Measurements from ENCODE around the gene CMYA5. TPM values are rescaled to one million over a fixed set of nuclear protein-coding genes. Genes with fewer than 3 reads are reported as not detected.

CMYA5 gene
- total and polyA plus RNA-seq, 2 experiments from 2014 or later, result 1.1 to 3.5 TPM

DNA sequence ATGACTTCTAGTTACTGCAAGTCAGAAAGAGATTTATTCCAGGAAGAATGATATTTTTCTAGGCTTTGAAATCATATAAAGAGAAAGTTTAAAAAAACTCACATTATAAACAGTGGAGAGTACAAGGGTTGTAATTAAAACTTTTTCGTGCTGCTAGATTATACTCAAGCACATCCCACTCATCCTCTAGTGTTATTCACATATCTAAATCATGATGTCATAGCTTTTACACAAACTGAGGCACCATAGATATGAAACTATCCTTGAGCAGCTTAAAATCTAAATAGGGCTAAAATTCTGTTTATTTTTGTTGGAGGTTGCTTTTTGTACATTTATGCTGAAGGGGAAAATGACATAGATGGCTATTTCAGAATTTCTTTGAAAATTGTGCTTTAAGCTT lies 47.4 kb upstream of the CMYA5 start:
- no peak overlapping the region for H3K4me2 ChIP-seq

DNA sequence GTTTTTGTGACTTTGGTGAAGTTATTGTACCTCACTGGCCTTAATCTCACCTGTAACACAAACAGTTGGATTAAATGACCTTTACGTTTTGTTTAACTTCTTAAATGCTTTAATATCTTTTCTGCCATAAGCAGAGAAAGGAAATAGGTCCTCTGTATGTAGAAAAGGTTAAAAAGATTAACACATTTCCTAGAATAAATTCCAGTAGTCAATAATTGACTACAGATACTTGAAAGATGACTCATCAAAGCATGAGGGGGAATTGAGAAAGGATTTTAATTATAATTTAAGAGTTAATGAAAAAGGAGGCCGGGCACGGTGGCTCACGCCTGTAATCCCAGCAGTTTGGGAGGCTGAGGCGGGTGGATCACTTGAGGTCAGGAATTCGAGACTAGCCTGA lies 35.8 kb upstream of the CMYA5 start:
- H3K9me2 ChIP-seq (replicated peaks; ENCODE audit: insufficient read depth), result no peaks in the 10 kb centered on the region
- H3K4me2 ChIP-seq, result no peak overlapping the region
- DNase-seq (ENCODE audit: low spot score), result no peak
- H3K4me1 ChIP-seq (ENCODE audit: insufficient read depth), result no peaks in the 10 kb centered on the region
- 90% methylated on average over 6 of the region's 6 CpGs for WGBS (ENCODE audit: low lambda C conversion rate, missing lambda C conversion rate)
- no peaks in the 10 kb centered on the region for H3K36me3 ChIP-seq (replicated peaks; ENCODE audit: insufficient read depth, low read depth)
- H3K27me3 ChIP-seq, result no peaks in the 10 kb centered on the region
- no peaks in the 10 kb centered on the region for H4K20me1 ChIP-seq (ENCODE audit: insufficient read depth, poor library complexity, severe bottlenecking)
- H3K27ac ChIP-seq, result no peak overlapping the region
- H2AFZ ChIP-seq, result no peak overlapping the region
- no peak overlapping the region for H3K4me3 ChIP-seq
- TF ChIP-seq, protein P1, sequence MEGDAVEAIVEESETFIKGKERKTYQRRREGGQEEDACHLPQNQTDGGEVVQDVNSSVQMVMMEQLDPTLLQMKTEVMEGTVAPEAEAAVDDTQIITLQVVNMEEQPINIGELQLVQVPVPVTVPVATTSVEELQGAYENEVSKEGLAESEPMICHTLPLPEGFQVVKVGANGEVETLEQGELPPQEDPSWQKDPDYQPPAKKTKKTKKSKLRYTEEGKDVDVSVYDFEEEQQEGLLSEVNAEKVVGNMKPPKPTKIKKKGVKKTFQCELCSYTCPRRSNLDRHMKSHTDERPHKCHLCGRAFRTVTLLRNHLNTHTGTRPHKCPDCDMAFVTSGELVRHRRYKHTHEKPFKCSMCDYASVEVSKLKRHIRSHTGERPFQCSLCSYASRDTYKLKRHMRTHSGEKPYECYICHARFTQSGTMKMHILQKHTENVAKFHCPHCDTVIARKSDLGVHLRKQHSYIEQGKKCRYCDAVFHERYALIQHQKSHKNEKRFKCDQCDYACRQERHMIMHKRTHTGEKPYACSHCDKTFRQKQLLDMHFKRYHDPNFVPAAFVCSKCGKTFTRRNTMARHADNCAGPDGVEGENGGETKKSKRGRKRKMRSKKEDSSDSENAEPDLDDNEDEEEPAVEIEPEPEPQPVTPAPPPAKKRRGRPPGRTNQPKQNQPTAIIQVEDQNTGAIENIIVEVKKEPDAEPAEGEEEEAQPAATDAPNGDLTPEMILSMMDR (IDR thresholded peaks at IDR 0.05; ENCODE audit: poor library complexity), result no peak
- TF ChIP-seq EZH2 (IDR thresholded peaks at IDR 0.05; ENCODE audit: borderline replicate concordance), result no peak
- TF ChIP-seq EZH2phosphoT487 (IDR thresholded peaks at IDR 0.05; ENCODE audit: low read depth, severe bottlenecking, unreplicated experiment), result no peak
- H3K79me2 ChIP-seq, result no peaks in the 10 kb centered on the region
- no peaks in the 10 kb centered on the region for H3K9me3 ChIP-seq (ENCODE audit: low read depth)

More for the DNA sequence above, 47.4 kb upstream of the CMYA5 start:
- Histone ChIP-seq H2AFZ (no peak overlapping the region), H3K9me2 (replicated peaks; ENCODE audit: insufficient read depth) (no peaks in the 10 kb centered on the region), H3K27me3 (no peaks in the 10 kb centered on the region), H3K27ac (no peak overlapping the region), H3K79me2 (peaks cover 8% of the 10 kb centered on the region), H3K36me3 (replicated peaks; ENCODE audit: insufficient read depth, low read depth) (no peaks in the 10 kb centered on the region), H3K9me3 (ENCODE audit: low read depth) (no peaks in the 10 kb centered on the region), H4K20me1 (ENCODE audit: insufficient read depth, poor library complexity, severe bottlenecking) (no peaks in the 10 kb centered on the region), H3K4me3 (no peak overlapping the region), H3K4me1 (ENCODE audit: insufficient read depth) (no peaks in the 10 kb centered on the region)
- DNase-seq (ENCODE audit: low spot score), result no peak
- TF ChIP-seq, protein P1 (IDR thresholded peaks at IDR 0.05; ENCODE audit: poor library complexity), result no peak
- no peak for TF ChIP-seq EZH2 (IDR thresholded peaks at IDR 0.05; ENCODE audit: borderline replicate concordance)
- TF ChIP-seq EZH2phosphoT487 (IDR thresholded peaks at IDR 0.05; ENCODE audit: low read depth, severe bottlenecking, unreplicated experiment), result no peak
- WGBS (ENCODE audit: low lambda C conversion rate, missing lambda C conversion rate), result 69% methylated on average over 1 of the region's 1 CpG

DNA sequence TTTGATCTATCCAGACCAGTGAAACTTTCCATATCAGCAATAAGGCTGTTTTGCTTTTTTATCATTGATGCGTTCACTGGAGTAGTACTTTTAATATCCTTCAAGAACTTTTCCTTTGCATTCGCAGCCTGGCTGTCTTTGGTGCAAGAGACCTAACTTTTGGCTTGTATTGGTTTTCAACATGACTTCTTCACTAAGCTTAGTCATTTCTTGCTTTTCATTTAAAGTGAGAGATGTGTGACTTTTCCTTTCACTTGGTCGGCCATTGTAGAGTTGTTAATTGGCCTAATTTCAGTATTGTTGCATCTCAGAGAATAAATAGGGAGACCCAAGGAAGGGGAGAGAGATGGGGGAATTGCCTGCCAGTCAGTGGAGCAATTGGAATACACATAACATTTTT lies 26.4 kb upstream of the CMYA5 start:
- Histone ChIP-seq H3K4me2 (no peak overlapping the region), H3K9me3 (ENCODE audit: low read depth) (no peaks in the 10 kb centered on the region), H3K27me3 (no peaks in the 10 kb centered on the region), H3K79me2 (no peaks in the 10 kb centered on the region), H3K27ac (no peak overlapping the region), H3K36me3 (replicated peaks; ENCODE audit: insufficient read depth, low read depth) (no peaks in the 10 kb centered on the region), H3K4me1 (ENCODE audit: insufficient read depth) (no peaks in the 10 kb centered on the region), H2AFZ (no peak overlapping the region), H4K20me1 (ENCODE audit: insufficient read depth, poor library complexity, severe bottlenecking) (no peaks in the 10 kb centered on the region), H3K4me3 (no peak overlapping the region), H3K9me2 (replicated peaks; ENCODE audit: insufficient read depth) (no peaks in the 10 kb centered on the region)
- 96% methylated on average over 3 of the region's 3 CpGs for WGBS (ENCODE audit: low lambda C conversion rate, missing lambda C conversion rate)
- no peak for DNase-seq (ENCODE audit: low spot score)
- TF ChIP-seq, protein P1 (IDR thresholded peaks at IDR 0.05; ENCODE audit: poor library complexity), result no peak
- TF ChIP-seq EZH2phosphoT487 (IDR thresholded peaks at IDR 0.05; ENCODE audit: low read depth, severe bottlenecking, unreplicated experiment) (no peak), EZH2 (IDR thresholded peaks at IDR 0.05; ENCODE audit: borderline replicate concordance) (no peak)

DNA sequence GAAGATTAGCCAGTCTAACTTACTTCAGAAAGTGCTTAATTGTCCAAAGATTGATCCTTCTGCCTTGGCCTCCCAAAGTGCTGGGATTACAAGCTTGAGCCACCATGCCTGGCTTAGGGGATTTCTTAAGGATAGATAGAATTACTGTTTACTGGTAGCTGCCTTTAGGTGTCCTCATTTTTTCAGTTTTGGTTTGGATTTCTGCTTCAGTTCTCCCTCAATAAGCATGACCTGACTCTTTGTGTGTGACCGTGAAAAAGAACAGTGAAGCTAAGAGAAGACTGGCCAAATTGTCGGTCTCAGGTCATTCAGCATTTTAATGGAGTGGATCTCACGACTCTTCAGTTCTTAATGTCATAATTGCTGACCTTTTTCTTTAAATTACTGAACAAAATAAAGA lies 22.9 kb upstream of the CMYA5 start:
- Histone ChIP-seq H3K9me3 (ENCODE audit: low read depth) (no peaks in the 10 kb centered on the region), H3K27me3 (no peaks in the 10 kb centered on the region), H2AFZ (no peak overlapping the region), H3K4me1 (ENCODE audit: insufficient read depth) (no peaks in the 10 kb centered on the region), H3K79me2 (no peaks in the 10 kb centered on the region), H3K27ac (no peak overlapping the region), H3K4me3 (no peak overlapping the region), H3K36me3 (replicated peaks; ENCODE audit: insufficient read depth, low read depth) (no peaks in the 10 kb centered on the region), H3K4me2 (no peak overlapping the region), H4K20me1 (ENCODE audit: insufficient read depth, poor library complexity, severe bottlenecking) (no peaks in the 10 kb centered on the region), H3K9me2 (replicated peaks; ENCODE audit: insufficient read depth) (no peaks in the 10 kb centered on the region)
- no peak for DNase-seq (ENCODE audit: low spot score)
- TF ChIP-seq EZH2phosphoT487 (IDR thresholded peaks at IDR 0.05; ENCODE audit: low read depth, severe bottlenecking, unreplicated experiment) (no peak), EZH2 (IDR thresholded peaks at IDR 0.05; ENCODE audit: borderline replicate concordance) (no peak)
- TF ChIP-seq, protein P1 (IDR thresholded peaks at IDR 0.05; ENCODE audit: poor library complexity), result no peak
- WGBS (ENCODE audit: low lambda C conversion rate, missing lambda C conversion rate), result 95% methylated on average over 3 of the region's 3 CpGs
